H9 (cell line): Measurements from ENCODE around the gene ITM2B. TPM values are rescaled to one million over a fixed set of nuclear protein-coding genes. Genes with fewer than 3 reads are reported as not detected.

Source experiments
- DNase-seq: peaks from one replicate; pipeline ENCODE4 v3.0.0-alpha.2; 2017
- H2AFZ ChIP-seq: one replicate; pipeline ENCODE4 v1.6.1; 2013; ENCODE audit warnings: mild to moderate bottlenecking, low read length, control low read depth, moderate library complexity
- H2AK5ac ChIP-seq: 2 replicates; pipeline ENCODE4 v1.6.1; 2013; ENCODE audit warnings: low read length, control low read depth, mixed read lengths; ENCODE audit not compliant: insufficient read length
- H2BK120ac ChIP-seq: one replicate; pipeline ENCODE4 v1.6.1; 2013; ENCODE audit warnings: low read depth, mild to moderate bottlenecking, low read length, control low read depth, inconsistent platforms; ENCODE audit not compliant: poor library complexity, severe bottlenecking
- H2BK12ac ChIP-seq: 2 replicates; pipeline ENCODE4 v1.6.1; 2013; ENCODE audit warnings: low read length, control low read depth, mixed read lengths, low read depth; ENCODE audit not compliant: insufficient read length
- H2BK15ac ChIP-seq: 2 replicates; pipeline ENCODE4 v1.6.1; 2013; ENCODE audit warnings: low read depth, low read length, control low read depth
- H2BK20ac ChIP-seq: one replicate; pipeline ENCODE4 v1.6.1; 2013; ENCODE audit warnings: low read depth, mild to moderate bottlenecking, low read length, control low read depth, inconsistent platforms; ENCODE audit not compliant: poor library complexity, severe bottlenecking
- H2BK5ac ChIP-seq: 2 replicates; pipeline ENCODE4 v1.6.1; 2013; ENCODE audit warnings: low read length, control low read depth, mixed read lengths; ENCODE audit not compliant: insufficient read length
- H3K14ac ChIP-seq: 2 replicates; pipeline ENCODE4 v1.6.1; 2013; ENCODE audit warnings: low read length, control low read depth; ENCODE audit not compliant: insufficient read depth
- H3K18ac ChIP-seq: 2 replicates; pipeline ENCODE4 v1.6.1; 2013; ENCODE audit warnings: low read depth, mild to moderate bottlenecking, mixed read lengths, low read length, control low read depth; ENCODE audit not compliant: insufficient read length
- H3K23ac ChIP-seq: 2 replicates; pipeline ENCODE4 v1.6.1; 2013; ENCODE audit warnings: low read length, control low read depth, mixed read lengths, low read depth; ENCODE audit not compliant: insufficient read length
- H3K23me2 ChIP-seq: 2 replicates; pipeline ENCODE4 v1.6.1; 2013; ENCODE audit warnings: low read depth, mild to moderate bottlenecking, mixed read lengths, low read length, control low read depth; ENCODE audit not compliant: insufficient read length, poor library complexity, severe bottlenecking
- H3K27ac ChIP-seq: 2 replicates; pipeline ENCODE4 v1.5.1; 2013; ENCODE audit warnings: low read length, control low read depth, mixed read lengths, low read depth; ENCODE audit not compliant: insufficient read length
- H3K27me3 ChIP-seq: 2 replicates; pipeline ENCODE4 v1.6.1; 2013; ENCODE audit warnings: low read length, control low read depth, inconsistent platforms; ENCODE audit not compliant: insufficient read depth
- H3K4ac ChIP-seq: 2 replicates; pipeline ENCODE4 v1.6.1; 2013; ENCODE audit warnings: low read depth, mild to moderate bottlenecking, control low read depth, inconsistent platforms, low read length, moderate library complexity
- H3K4me1 ChIP-seq: 2 replicates; pipeline ENCODE4 v1.6.1; 2013; ENCODE audit warnings: low read length, control low read depth, inconsistent platforms; ENCODE audit not compliant: insufficient read depth
- H3K4me2 ChIP-seq: 2 replicates; pipeline ENCODE4 v1.6.1; 2013; ENCODE audit warnings: low read length, control low read depth, mixed read lengths; ENCODE audit not compliant: insufficient read length, insufficient read depth
- H3K56ac ChIP-seq: 2 replicates; pipeline ENCODE4 v1.6.1; 2013; ENCODE audit warnings: low read depth, mild to moderate bottlenecking, mixed read lengths, low read length, control low read depth; ENCODE audit not compliant: insufficient read length
- H3K79me1 ChIP-seq: 2 replicates; pipeline ENCODE4 v1.6.1; 2013; ENCODE audit warnings: low read depth, mild to moderate bottlenecking, moderate library complexity, low read length, control low read depth, inconsistent platforms; ENCODE audit not compliant: insufficient read depth, poor library complexity, severe bottlenecking
- H3K79me2 ChIP-seq: 2 replicates; pipeline ENCODE4 v1.6.1; 2013; ENCODE audit warnings: low read length, control low read depth, inconsistent platforms; ENCODE audit not compliant: insufficient read depth
- H3K9ac ChIP-seq: 2 replicates; pipeline ENCODE4 v1.6.1; 2013; ENCODE audit warnings: low read length, control low read depth, mixed read lengths; ENCODE audit not compliant: insufficient read length; ENCODE audit errors: extremely low read depth
- H3K9me3 ChIP-seq: one replicate; pipeline ENCODE4 v1.6.1; 2013; ENCODE audit warnings: low read depth, low read length, inconsistent platforms; ENCODE audit not compliant: control insufficient read depth
- H3T11ph ChIP-seq: one replicate; pipeline ENCODE4 v1.6.1; 2013; ENCODE audit warnings: mild to moderate bottlenecking, low read length, control low read depth, inconsistent platforms
- H4K20me1 ChIP-seq: one replicate; pipeline ENCODE4 v1.6.1; 2013; ENCODE audit not compliant: control insufficient read depth, insufficient read length, insufficient read depth
- H4K5ac ChIP-seq: 2 replicates; pipeline ENCODE4 v1.6.1; 2013; ENCODE audit warnings: low read depth, mild to moderate bottlenecking, mixed read lengths, low read length, control low read depth; ENCODE audit not compliant: insufficient read length
- H4K8ac ChIP-seq: replicated peaks from 2 replicates; pipeline ENCODE4 v1.6.1; 2013; ENCODE audit warnings: low read length, control low read depth, mixed read lengths, low read depth; ENCODE audit not compliant: insufficient read length
- H4K91ac ChIP-seq: 2 replicates; pipeline ENCODE4 v1.6.1; 2013; ENCODE audit warnings: low read depth, mild to moderate bottlenecking, moderate library complexity, mixed read lengths, low read length, control low read depth; ENCODE audit not compliant: insufficient read length
- H3K27ac Mint-ChIP-seq, 3 experiments: 2 replicates in 2 of 3; 3 replicates in 1 of 3; pipeline ENCODE4 v1.8.0; 2020 to 2021; ENCODE audit warnings: mixed read lengths in 3 of 3, mild to moderate bottlenecking in 1 of 3, moderate library complexity in 1 of 3
- H3K27me3 Mint-ChIP-seq: 2 replicates; pipeline ENCODE4 v1.8.0; 2021; ENCODE audit warnings: low read depth, mild to moderate bottlenecking, moderate library complexity, mixed read lengths
- H3K36me3 Mint-ChIP-seq, 3 experiments: 2 replicates in 2 of 3; 3 replicates in 1 of 3; pipeline ENCODE4 v1.8.0; 2020 to 2021; ENCODE audit warnings: low read depth in 3 of 3, mixed read lengths in 3 of 3; ENCODE audit not compliant: insufficient read depth in 1 of 3
- H3K4me1 Mint-ChIP-seq, 2 experiments: 2 replicates each; pipeline ENCODE4 v1.8.0; 2020; ENCODE audit warnings: mixed read lengths in 2 of 2
- H3K4me3 Mint-ChIP-seq, 2 experiments: 2 replicates in 1 of 2; 3 replicates in 1 of 2; pipeline ENCODE4 v1.8.0; 2020 to 2021; ENCODE audit warnings: mild to moderate bottlenecking in 2 of 2, mixed read lengths in 2 of 2, moderate library complexity in 1 of 2
- H3K9me3 Mint-ChIP-seq, 2 experiments: 2 replicates in 1 of 2; 3 replicates in 1 of 2; pipeline ENCODE4 v1.8.0; 2020; ENCODE audit warnings: mild to moderate bottlenecking in 2 of 2, mixed read lengths in 2 of 2, moderate library complexity in 1 of 2
- WGBS: extraction: QIAGEN DNeasy Blood & Tissue Kit; methylation state at CpG from one replicate; pipeline ENCODE4 v1.1.7; 2013; ENCODE audit warnings: missing lambda C conversion rate, low lambda C conversion rate, mixed read lengths; ENCODE audit not compliant: insufficient read length; ENCODE audit errors: extremely low coverage; 5-methylcytosine and 5-hydroxymethylcytosine counted together
- total RNA-seq: library from RNA; stranded (reverse); gene quantifications from 2 replicates; pipeline ENCODE4 v1.2.1, GENCODE V29; 2021
- TF ChIP-seq, protein P1 (sequence below): fragments of 200-600 bp; sonication (generic); conservative IDR thresholded peaks from 3 replicates; pipeline ENCODE4 v1.8.0; 2021; ENCODE audit warnings: antibody characterized with exemption, mild to moderate bottlenecking

Gene ITM2B
- total RNA-seq, 1 experiment from 2014 or later = 175 TPM

GRCh38 chr13:48292650-48293049, 59.6 kb downstream of the ITM2B start:
- Histone ChIP-seq H3K23me2 (no peaks in the 10 kb centered on the region), H3K27ac (no peak overlapping the region), H2BK120ac (no peak overlapping the region), H3K56ac (no peak overlapping the region), H3K9ac (no peak overlapping the region), H4K91ac (no peak overlapping the region), H4K5ac (no peak overlapping the region), H4K8ac (no peak overlapping the region), H2BK20ac (no peak overlapping the region), H3K4ac (no peak overlapping the region), H3K4me2 (no peak overlapping the region), H3K4me1 (no peaks in the 10 kb centered on the region), H2AFZ (no peak overlapping the region), H3K14ac (no peak overlapping the region), H3T11ph (no peak overlapping the region), H4K20me1 (no peaks in the 10 kb centered on the region), H2BK15ac (no peak overlapping the region), H2AK5ac (no peak overlapping the region), H3K23ac (no peak overlapping the region), H3K9me3 (no peaks in the 10 kb centered on the region), H3K79me2 (no peaks in the 10 kb centered on the region), H3K27me3 (no peaks in the 10 kb centered on the region), H2BK5ac (no peak overlapping the region), H3K79me1 (no peaks in the 10 kb centered on the region), H2BK12ac (no peak overlapping the region), H3K18ac (no peak overlapping the region)
- Mint-ChIP-seq H3K4me3 (no peak overlapping the region), H3K27me3 (no peaks in the 10 kb centered on the region), H3K9me3 (no peaks in the 10 kb centered on the region), H3K27ac (no peak overlapping the region), H3K36me3 (no peaks in the 10 kb centered on the region), H3K4me1 (no peaks in the 10 kb centered on the region)
- WGBS = no CpG with 5 or more reads among the region's 4 CpGs
- TF ChIP-seq, protein P1, sequence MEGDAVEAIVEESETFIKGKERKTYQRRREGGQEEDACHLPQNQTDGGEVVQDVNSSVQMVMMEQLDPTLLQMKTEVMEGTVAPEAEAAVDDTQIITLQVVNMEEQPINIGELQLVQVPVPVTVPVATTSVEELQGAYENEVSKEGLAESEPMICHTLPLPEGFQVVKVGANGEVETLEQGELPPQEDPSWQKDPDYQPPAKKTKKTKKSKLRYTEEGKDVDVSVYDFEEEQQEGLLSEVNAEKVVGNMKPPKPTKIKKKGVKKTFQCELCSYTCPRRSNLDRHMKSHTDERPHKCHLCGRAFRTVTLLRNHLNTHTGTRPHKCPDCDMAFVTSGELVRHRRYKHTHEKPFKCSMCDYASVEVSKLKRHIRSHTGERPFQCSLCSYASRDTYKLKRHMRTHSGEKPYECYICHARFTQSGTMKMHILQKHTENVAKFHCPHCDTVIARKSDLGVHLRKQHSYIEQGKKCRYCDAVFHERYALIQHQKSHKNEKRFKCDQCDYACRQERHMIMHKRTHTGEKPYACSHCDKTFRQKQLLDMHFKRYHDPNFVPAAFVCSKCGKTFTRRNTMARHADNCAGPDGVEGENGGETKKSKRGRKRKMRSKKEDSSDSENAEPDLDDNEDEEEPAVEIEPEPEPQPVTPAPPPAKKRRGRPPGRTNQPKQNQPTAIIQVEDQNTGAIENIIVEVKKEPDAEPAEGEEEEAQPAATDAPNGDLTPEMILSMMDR = no peak
- DNase-seq = no peak
